Activated CD8-positive, alpha-beta T cell treated with anti-CD3 and anti-CD28 coated beads for 36 hours (primary cell): ENCODE results near the gene ANKRD36B. TPM values are rescaled to one million over a fixed set of nuclear protein-coding genes. Genes with fewer than 3 reads are reported as not detected.
"Not testable (repeated sequence)": the region's sequence is repeated elsewhere in the genome, so short reads cannot be mapped to it uniquely, and the experiment has no call there.

Experiments
- ATAC-seq: fragments of 200-7000 bp; cut with Tn5 transposase; one replicate; pipeline ENCODE4 v1.10.0; 2021; ENCODE audit warnings: mild to moderate bottlenecking, moderate library complexity
- CTCF ChIA-PET: fragments of 350-600 bp; sonication (Branson Sonifier 250); formaldehyde crosslinking; loops from one replicate; lab custom pipeline; 2021; ENCODE audit warnings: antibody characterized with exemption; lab: Charles Lee
- POLR2A ChIA-PET: fragments of 350-600 bp; sonication (Branson Sonifier 250); formaldehyde crosslinking; loops from one replicate; lab custom pipeline; 2021; ENCODE audit warnings: antibody characterized with exemption; lab: Charles Lee
- DNase-seq: peaks from one replicate; pipeline ENCODE4 v3.0.0-alpha.2; 2020
- H3K27ac Mint-ChIP-seq: one replicate; pipeline ENCODE4 v1.8.0; 2021; ENCODE audit warnings: mild to moderate bottlenecking, mixed read lengths
- H3K27me3 Mint-ChIP-seq: one replicate; pipeline ENCODE4 v1.8.0; 2021; ENCODE audit warnings: mixed read lengths
- H3K36me3 Mint-ChIP-seq: one replicate; pipeline ENCODE4 v1.8.0; 2021; ENCODE audit warnings: low read depth, mixed read lengths
- H3K4me1 Mint-ChIP-seq: one replicate; pipeline ENCODE4 v1.8.0; 2021; ENCODE audit warnings: low read depth, mixed read lengths
- H3K4me3 Mint-ChIP-seq: one replicate; pipeline ENCODE4 v1.8.0; 2021; ENCODE audit warnings: mild to moderate bottlenecking, moderate library complexity, mixed read lengths
- H3K9me3 Mint-ChIP-seq: one replicate; pipeline ENCODE4 v1.8.0; 2021; ENCODE audit warnings: mixed read lengths
- intact Hi-C: fragments of 100-400 bp; cut with micrococcal nuclease; formaldehyde crosslinking; loops from one replicate; pipeline ENCODE4 v1.10.0; 2022
- total RNA-seq, 2 experiments: library from RNA; stranded (reverse); gene quantifications; one replicate each; pipeline ENCODE4 v1.2.3, GENCODE V29; 2021
- TF ChIP-seq, protein P1 (sequence below): fragments of 200-600 bp; IDR thresholded peaks from one replicate; pipeline ENCODE4 v1.8.0; 2022; ENCODE audit warnings: antibody characterized with exemption, mild to moderate bottlenecking

ANKRD36B gene
- total RNA-seq, 2 experiments from 2014 or later, result 23.6 to 31.3 TPM

DNA sequence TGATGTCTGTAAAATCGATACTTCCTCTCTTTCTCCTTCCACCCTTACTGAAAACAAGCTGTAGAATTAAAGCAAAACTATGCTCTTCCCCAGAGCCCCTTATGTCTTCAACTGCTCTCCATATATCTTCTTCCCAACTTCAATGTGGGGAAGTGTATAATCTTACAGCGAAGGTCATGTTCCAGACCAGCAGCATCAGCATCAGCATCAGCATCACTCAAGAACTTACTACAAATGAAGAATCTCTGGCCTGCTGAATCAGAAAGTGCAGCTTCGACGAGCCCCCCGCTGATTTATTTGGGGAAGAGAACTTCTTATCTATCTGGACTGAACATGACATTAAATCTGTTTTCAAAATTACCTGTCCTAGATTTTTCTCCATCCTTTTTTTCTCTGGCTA is 40.6 kb downstream of the ANKRD36B start:
- DNase-seq, ATAC-seq, H3K4me1 Mint-ChIP-seq, intact Hi-C loops, H3K27me3 Mint-ChIP-seq, CTCF ChIA-PET, H3K9me3 Mint-ChIP-seq, H3K27ac Mint-ChIP-seq, H3K4me3 Mint-ChIP-seq, POLR2A ChIA-PET: not testable (repeated sequence)
- H3K36me3 Mint-ChIP-seq, result peaks cover 31% of the 10 kb centered on the region

DNA sequence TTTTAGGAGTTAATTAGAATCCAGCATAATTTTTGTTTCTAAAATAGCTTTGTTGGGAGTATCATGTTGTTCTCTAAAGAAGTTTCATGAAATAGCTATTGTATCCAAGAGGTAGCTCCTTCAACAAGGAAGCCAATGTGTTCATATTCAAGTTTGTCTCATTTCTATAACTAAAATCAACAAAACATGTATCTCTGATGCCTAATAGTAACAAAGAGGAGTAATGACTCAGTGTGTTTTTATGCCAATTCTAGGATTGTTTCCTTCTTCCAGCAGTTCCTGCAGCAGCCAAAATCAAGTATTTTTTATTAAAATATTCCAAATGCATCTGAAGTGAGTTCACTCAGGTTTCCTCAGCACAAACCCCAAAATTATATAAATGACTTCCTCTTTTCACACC is 41.1 kb downstream of the ANKRD36B start:
- POLR2A ChIA-PET, H3K27ac Mint-ChIP-seq, DNase-seq, H3K4me1 Mint-ChIP-seq, ATAC-seq, intact Hi-C loops, H3K9me3 Mint-ChIP-seq, H3K4me3 Mint-ChIP-seq, CTCF ChIA-PET, H3K27me3 Mint-ChIP-seq: not testable (repeated sequence)
- H3K36me3 Mint-ChIP-seq, result peaks cover 29% of the 10 kb centered on the region

DNA sequence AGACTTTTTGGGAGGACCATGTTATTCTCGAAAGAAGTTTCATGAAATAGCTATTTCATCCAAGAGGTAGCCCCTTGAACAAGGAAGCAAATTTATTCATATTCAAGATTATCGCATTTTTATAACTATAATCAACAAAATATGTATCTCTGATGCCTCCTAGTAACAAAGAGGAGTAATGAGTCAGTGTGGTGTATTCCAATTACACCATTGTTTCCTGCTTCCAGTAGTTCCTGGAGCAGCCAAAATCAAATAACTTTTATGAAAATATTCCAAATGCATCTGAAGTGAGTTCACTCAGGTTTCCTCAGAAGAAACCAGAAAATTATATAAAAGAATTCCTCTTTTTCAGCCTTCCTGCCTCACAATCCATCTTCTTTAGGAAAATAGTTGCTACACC is 43.0 kb downstream of the ANKRD36B start:
- Mint-ChIP-seq H3K36me3 (peaks cover 22% of the 10 kb centered on the region), H3K4me1 (no peaks in the 10 kb centered on the region), H3K9me3 (no peaks in the 10 kb centered on the region), H3K27ac (no peak overlapping the region), H3K4me3 (no peak overlapping the region), H3K27me3 (no peaks in the 10 kb centered on the region)
- DNase-seq (no peak), ATAC-seq (no peak)
- CTCF ChIA-PET, result no interaction called here
- intact Hi-C loops, result no loop called here
- TF ChIP-seq, protein P1, sequence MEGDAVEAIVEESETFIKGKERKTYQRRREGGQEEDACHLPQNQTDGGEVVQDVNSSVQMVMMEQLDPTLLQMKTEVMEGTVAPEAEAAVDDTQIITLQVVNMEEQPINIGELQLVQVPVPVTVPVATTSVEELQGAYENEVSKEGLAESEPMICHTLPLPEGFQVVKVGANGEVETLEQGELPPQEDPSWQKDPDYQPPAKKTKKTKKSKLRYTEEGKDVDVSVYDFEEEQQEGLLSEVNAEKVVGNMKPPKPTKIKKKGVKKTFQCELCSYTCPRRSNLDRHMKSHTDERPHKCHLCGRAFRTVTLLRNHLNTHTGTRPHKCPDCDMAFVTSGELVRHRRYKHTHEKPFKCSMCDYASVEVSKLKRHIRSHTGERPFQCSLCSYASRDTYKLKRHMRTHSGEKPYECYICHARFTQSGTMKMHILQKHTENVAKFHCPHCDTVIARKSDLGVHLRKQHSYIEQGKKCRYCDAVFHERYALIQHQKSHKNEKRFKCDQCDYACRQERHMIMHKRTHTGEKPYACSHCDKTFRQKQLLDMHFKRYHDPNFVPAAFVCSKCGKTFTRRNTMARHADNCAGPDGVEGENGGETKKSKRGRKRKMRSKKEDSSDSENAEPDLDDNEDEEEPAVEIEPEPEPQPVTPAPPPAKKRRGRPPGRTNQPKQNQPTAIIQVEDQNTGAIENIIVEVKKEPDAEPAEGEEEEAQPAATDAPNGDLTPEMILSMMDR, result no peak
- POLR2A ChIA-PET, result no interaction called here

DNA sequence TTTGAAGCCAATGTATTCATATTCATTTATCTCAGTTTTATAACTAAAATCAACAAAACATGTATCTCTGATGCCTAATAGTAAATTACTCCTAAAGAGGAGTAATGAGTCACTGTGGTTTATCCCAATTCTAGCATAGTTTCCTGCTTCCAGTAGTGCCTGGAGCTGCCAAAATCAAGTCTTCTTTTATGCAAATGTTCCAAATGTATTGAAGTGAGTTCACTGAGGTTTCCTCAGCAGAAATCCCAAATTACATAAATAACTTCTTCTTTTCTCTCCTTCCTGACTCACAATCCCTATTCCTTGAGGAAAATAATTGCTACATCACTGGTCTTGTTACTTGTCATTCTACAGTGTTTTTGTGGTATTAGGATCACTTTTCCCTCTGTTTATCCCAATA is 44.8 kb downstream of the ANKRD36B start:
- intact Hi-C loops, H3K27ac Mint-ChIP-seq, ATAC-seq, POLR2A ChIA-PET, H3K4me1 Mint-ChIP-seq, H3K4me3 Mint-ChIP-seq, H3K9me3 Mint-ChIP-seq, CTCF ChIA-PET, H3K27me3 Mint-ChIP-seq, DNase-seq: not testable (repeated sequence)
- H3K36me3 Mint-ChIP-seq, result peaks cover 15% of the 10 kb centered on the region

DNA sequence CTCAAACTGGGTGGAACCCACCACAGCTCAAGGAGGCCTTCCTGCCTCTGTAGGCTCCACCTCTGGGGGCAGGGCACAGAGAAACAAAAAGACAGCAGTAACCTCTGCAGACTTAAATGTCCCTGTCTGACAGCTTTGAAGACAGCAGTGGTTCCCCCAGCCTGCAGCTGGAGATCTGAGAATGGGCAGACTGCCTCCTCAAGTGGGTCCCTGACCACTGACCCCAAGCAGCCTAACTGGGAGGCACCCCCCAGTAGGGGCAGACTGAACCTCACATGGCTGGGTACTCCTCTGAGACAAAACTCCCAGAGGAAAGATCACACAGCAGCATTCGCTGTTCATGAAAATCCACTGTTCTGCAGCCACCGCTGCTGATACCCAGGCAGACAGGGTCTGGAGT is 63.8 kb downstream of the ANKRD36B start:
- H3K9me3 Mint-ChIP-seq, intact Hi-C loops, H3K36me3 Mint-ChIP-seq, H3K27me3 Mint-ChIP-seq, ATAC-seq, DNase-seq, H3K4me3 Mint-ChIP-seq, POLR2A ChIA-PET, CTCF ChIA-PET, H3K4me1 Mint-ChIP-seq, H3K27ac Mint-ChIP-seq: not testable (repeated sequence)

DNA sequence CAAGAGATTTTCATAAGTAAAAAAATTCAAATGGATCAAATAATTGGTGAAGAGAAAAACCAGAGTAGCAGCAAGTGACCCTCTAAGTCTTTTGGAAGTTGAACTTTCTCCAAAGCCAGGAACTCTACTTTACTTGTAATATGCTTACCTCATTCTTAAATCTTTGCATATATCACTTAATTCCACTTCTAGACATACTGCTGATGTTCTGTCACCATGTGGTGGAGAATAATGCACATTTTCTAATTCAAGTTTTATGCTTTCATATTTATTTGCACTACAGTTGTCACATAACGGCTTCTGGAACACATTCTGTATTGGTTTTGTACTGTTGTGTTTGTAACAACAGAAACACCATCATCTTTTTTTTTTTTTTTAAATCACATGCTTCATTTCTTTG is 65.9 kb downstream of the ANKRD36B start:
- H3K4me1 Mint-ChIP-seq, H3K4me3 Mint-ChIP-seq, H3K36me3 Mint-ChIP-seq, DNase-seq, H3K9me3 Mint-ChIP-seq, CTCF ChIA-PET, intact Hi-C loops, ATAC-seq, POLR2A ChIA-PET, H3K27me3 Mint-ChIP-seq, H3K27ac Mint-ChIP-seq: not testable (repeated sequence)

DNA sequence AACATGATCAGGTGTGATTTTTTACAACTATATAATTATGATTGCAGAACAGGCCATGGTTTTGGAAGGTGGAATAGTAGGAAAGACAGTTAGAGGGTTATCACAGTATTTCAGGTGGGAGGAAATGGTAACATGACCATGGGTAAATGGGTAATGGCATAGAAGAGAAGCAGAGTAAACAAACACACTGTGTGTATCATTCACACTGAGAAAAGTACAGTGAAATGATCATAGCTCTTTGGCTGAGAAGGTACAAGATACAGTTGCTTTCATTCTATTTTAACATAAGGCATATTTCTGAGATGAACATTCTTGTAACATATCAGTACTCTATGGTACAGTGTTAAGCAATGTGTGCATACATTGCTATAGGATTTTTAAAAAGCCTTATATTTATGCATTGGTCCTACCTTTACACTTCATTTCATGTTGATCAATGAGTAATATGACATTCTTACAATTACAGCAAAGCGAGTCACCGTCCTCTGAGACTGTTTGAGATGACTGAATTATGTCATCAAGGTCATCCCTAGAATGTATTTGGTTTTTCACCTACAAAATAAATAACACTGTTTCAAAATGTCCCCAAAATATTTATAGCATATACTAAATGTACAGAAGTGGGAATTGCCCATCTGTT is 66.6 kb downstream of the ANKRD36B start:
- CTCF ChIA-PET, H3K4me1 Mint-ChIP-seq, ATAC-seq, DNase-seq, H3K27ac Mint-ChIP-seq, H3K9me3 Mint-ChIP-seq, intact Hi-C loops, H3K4me3 Mint-ChIP-seq, POLR2A ChIA-PET, H3K27me3 Mint-ChIP-seq, H3K36me3 Mint-ChIP-seq: not testable (repeated sequence)

DNA sequence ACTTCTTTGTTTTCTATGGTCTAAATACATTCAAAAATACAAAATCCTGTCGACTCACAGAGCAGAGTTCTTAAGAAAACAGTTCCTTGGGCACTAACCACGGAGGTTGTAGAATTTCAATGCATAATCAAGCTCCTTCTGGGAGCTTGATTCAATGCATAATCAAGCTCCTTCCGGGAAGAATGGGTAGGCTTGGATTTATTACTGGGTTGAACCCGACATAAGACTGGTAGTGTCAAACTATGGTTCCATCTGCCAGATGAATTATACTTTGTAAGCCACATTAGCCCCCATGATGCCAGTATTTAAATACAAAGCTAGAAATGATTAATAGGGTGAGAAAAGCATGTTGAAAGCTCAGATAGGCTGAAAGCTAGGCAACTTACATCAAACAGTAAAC is 94.0 kb downstream of the ANKRD36B start:
- H3K4me1 Mint-ChIP-seq, DNase-seq, H3K36me3 Mint-ChIP-seq, H3K9me3 Mint-ChIP-seq, CTCF ChIA-PET, H3K27me3 Mint-ChIP-seq, intact Hi-C loops, H3K27ac Mint-ChIP-seq, POLR2A ChIA-PET, H3K4me3 Mint-ChIP-seq, ATAC-seq: not testable (repeated sequence)

DNA sequence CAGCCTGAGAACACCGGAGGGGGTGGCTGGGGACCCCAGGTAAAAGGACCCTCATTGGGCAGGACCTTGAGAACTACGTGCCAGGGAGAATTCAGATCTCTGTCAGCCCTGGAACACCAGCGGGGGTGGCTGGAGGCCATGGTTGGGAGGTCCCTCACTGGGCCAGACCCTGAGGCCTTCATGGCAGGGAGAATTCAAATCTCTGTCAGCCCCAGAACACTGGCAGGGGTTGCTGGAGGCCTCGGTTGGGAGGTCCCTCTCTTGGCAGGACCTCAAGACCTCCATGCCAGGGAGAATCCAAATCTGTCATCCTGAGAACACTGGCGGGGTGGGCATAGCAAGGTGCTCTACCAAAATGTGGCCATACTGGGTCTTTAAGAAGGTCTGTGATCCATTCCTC is 99.5 kb downstream of the ANKRD36B start:
- POLR2A ChIA-PET, H3K27ac Mint-ChIP-seq, ATAC-seq, H3K9me3 Mint-ChIP-seq, CTCF ChIA-PET, H3K4me1 Mint-ChIP-seq, H3K36me3 Mint-ChIP-seq, H3K27me3 Mint-ChIP-seq, H3K4me3 Mint-ChIP-seq, intact Hi-C loops: not testable (repeated sequence)
- peak; percentile 1 for DNase-seq
